IPS DF 19.7 (cell line): ENCODE measurements around the gene CALR.

Source experiments
- DNase-seq: peaks from one replicate; pipeline ENCODE4 v3.0.0-alpha.2; 2013; ENCODE audit warnings: low read depth, low spot score

CALR gene

GRCh38 chr19:12979974-12980373 lies 41.6 kb downstream of the CALR start:
- DNase-seq = no peak

- no peak for DNase-seq
Measured at GRCh38 chr19:12982648-12983047, 44.2 kb downstream of the CALR start.

GRCh38 chr19:12983091-12983490 lies 44.7 kb downstream of the CALR start:
- DNase-seq = no peak

- no peak for DNase-seq
Measured at GRCh38 chr19:12983542-12984142, 45.2 kb downstream of the CALR start.

GRCh38 chr19:12984143-12984627 lies 45.8 kb downstream of the CALR start:
- DNase-seq = no peak

- no peak for DNase-seq
Measured at GRCh38 chr19:12984683-12985048, 46.3 kb downstream of the CALR start.

GRCh38 chr19:12985049-12985776 lies 46.8 kb downstream of the CALR start:
- no peak for DNase-seq

- no peak for DNase-seq
Measured at GRCh38 chr19:12986726-12987125, 48.3 kb downstream of the CALR start.

- no peak for DNase-seq
Measured at GRCh38 chr19:12987190-12987589, 48.8 kb downstream of the CALR start.

GRCh38 chr19:12987781-12988180 lies 49.4 kb downstream of the CALR start:
- no peak for DNase-seq

- DNase-seq = no peak
Measured at GRCh38 chr19:12990431-12990830, 52.0 kb downstream of the CALR start.

- DNase-seq = no peak
Measured at GRCh38 chr19:12990853-12991252, 52.4 kb downstream of the CALR start.

- DNase-seq = no peak
Measured at GRCh38 chr19:12991296-12991695, 52.9 kb downstream of the CALR start.

- DNase-seq = no peak
Measured at GRCh38 chr19:12992729-12993128, 54.3 kb downstream of the CALR start.

- DNase-seq = no peak
Measured at GRCh38 chr19:12993562-12993961, 55.2 kb downstream of the CALR start.
